ENCODE data around the gene COG3. TPM values are rescaled to one million over a fixed set of nuclear protein-coding genes. Genes with fewer than 3 reads are reported as not detected.

The COG3 gene
- total RNA-seq, 1 experiment from 2014 or later = 17.6 TPM

GRCh38 chr13:45472171-45472705, 7.5 kb downstream of the COG3 start:
- Histone ChIP-seq H3K4me1 (ENCODE audit: control insufficient read depth in 1 of 2, insufficient read depth in 2 of 2, low read length in 2 of 2) (no peaks in the 10 kb centered on the region), H3K36me3 (ENCODE audit: control insufficient read depth in 1 of 2, insufficient read depth in 2 of 2, low read length in 2 of 2) (no peaks in the 10 kb centered on the region; a peak in 1 of 4 replicates), H3K9ac (ENCODE audit: low read length) (no peak overlapping the region), H3K9me3 (ENCODE audit: control insufficient read depth in 1 of 2, insufficient read depth in 1 of 2, low read depth in 1 of 2, low read length in 2 of 2) (no peaks in the 10 kb centered on the region), H3K4me2 (ENCODE audit: low read length) (no peak overlapping the region), H4K20me1 (ENCODE audit: insufficient read depth) (no peaks in the 10 kb centered on the region), H3K79me2 (ENCODE audit: insufficient read depth, low read length) (peaks cover 74% of the 10 kb centered on the region), H2AFZ (ENCODE audit: low read depth, low read length, poor library complexity, severe bottlenecking) (no peak overlapping the region), H3K4me3 (replicated peaks in 1 of 2; ENCODE audit: low read depth in 1 of 2, low read length in 2 of 2) (no peak overlapping the region), H3K27me3 (ENCODE audit: insufficient read depth, low read length) (no peaks in the 10 kb centered on the region), H3K9me2 (ENCODE audit: insufficient read depth) (no peaks in the 10 kb centered on the region), H3K27ac (ENCODE audit: low read depth, low read length) (no peak overlapping the region)
- no peak for DNase-seq (ENCODE audit: low read depth, low spot score)
- TF ChIP-seq MAX (IDR thresholded peaks at IDR 0.05) = no peak
- TF ChIP-seq SIN3A (IDR thresholded peaks at IDR 0.05; ENCODE audit: low read depth) = no peak
- no peak for TF ChIP-seq SP1 (IDR thresholded peaks at IDR 0.05; ENCODE audit: low read depth)
- no peak for TF ChIP-seq RAD21 (IDR thresholded peaks at IDR 0.05; ENCODE audit: low read depth)
- TF ChIP-seq TCF7L2 (IDR thresholded peaks at IDR 0.05; ENCODE audit: borderline replicate concordance, extremely low read depth, insufficient read depth, insufficient read length) = no peak
- no peak for TF ChIP-seq POLR2AphosphoS5 (IDR thresholded peaks at IDR 0.05; ENCODE audit: low read depth, low read length)
- no peak for TF ChIP-seq POLR2A (IDR thresholded peaks at IDR 0.05; ENCODE audit: borderline replicate concordance, extremely low read depth, insufficient read depth, insufficient read length)
- TF ChIP-seq ZBTB33 (IDR thresholded peaks at IDR 0.05; ENCODE audit: extremely low read depth, insufficient replicate concordance, low read length) = no peak
- TF ChIP-seq CEBPB (IDR thresholded peaks at IDR 0.05; ENCODE audit: low read depth) = no peak
- no peak for TF ChIP-seq ELF1 (IDR thresholded peaks at IDR 0.05; ENCODE audit: borderline replicate concordance, low read depth)
- no peak for TF ChIP-seq EZH2phosphoT487 (IDR thresholded peaks at IDR 0.05; ENCODE audit: borderline replicate concordance)
- no peak for TF ChIP-seq EZH2 (IDR thresholded peaks at IDR 0.05)
- TF ChIP-seq FOSL1 (IDR thresholded peaks at IDR 0.05; ENCODE audit: low read depth) = no peak
- TF ChIP-seq ATF3 (IDR thresholded peaks at IDR 0.05) = no peak
- TF ChIP-seq EGR1 (IDR thresholded peaks at IDR 0.05; ENCODE audit: low read depth) = no peak
- no TSS peak for BruUV-seq (replicated peaks)
- intact Hi-C loops (cut with micrococcal nuclease) = no loop called here
- no peak for ATAC-seq
- ChIA-PET RAD21 (ENCODE audit: low non-redundant PET in 1 of 2, low total read pairs in 2 of 2, uncharacterized antibody in 2 of 2, unreplicated experiment in 2 of 2) (no interaction called here), CTCF (no interaction called here), POLR2A (interaction anchor here (1.6 kb wide), 1 partner anchor 9 kb away, joined by 3 read pairs; no protein-coding TSS in a partner anchor)
